Prostate gland (tissue), 2 donors: Measurements from ENCODE around the gene ABCC3. TPM values are rescaled to one million over a fixed set of nuclear protein-coding genes. Genes with fewer than 3 reads are reported as not detected.

ENCODE experiments used
- small RNA-seq, 2 donors: library from RNA; depleted of rRNA; stranded (forward); fragments of <200 nt; gene quantifications; one replicate each; pipeline ENCODE3, GENCODE V24; 2016
- total RNA-seq, 2 donors: library from RNA; depleted of rRNA; stranded (reverse); fragments of >200 nt; gene quantifications; one replicate each; pipeline ENCODE4 v1.1.0, GENCODE V29; 2016

Gene ABCC3
- total RNA-seq, 2 donors from 2014 or later = 65.9 to 66.1 TPM

Small RNAs within 50 kb of the gene (small RNA-seq; reads per million reads assigned to genes)
- 0 reads per million in 2 donors for gene RF00019

Other genes starting within 250 kb of the ABCC3 start
- 10 to 100 TPM; 67.6 to 76.6 TPM for gene LRRC59, start 237.4 kb upstream of the ABCC3 start, total RNA-seq
- 100 to 1,000 TPM in 1 of 2 donors, 10 to 100 TPM in 1; 49.0 to 111 TPM for gene ACSF2, start 208.7 kb upstream of the ABCC3 start, total RNA-seq
- gene CHAD, start 166.0 kb upstream of the ABCC3 start, total RNA-seq = 1 to 10 TPM in 1 of 2 donors, under 1 TPM in 1; 0.51 to 1.6 TPM
- gene RSAD1, start 156.0 kb upstream of the ABCC3 start, total RNA-seq = 10 to 100 TPM; 33.7 to 44.1 TPM
- 10 to 100 TPM in 1 of 2 donors, under 1 TPM in 1; 0.14 to 12.6 TPM for gene MYCBPAP, start 126.4 kb upstream of the ABCC3 start, total RNA-seq
- 100 to 1,000 TPM in 1 of 2 donors, 10 to 100 TPM in 1; 60.8 to 108 TPM for gene EPN3, start 102.1 kb upstream of the ABCC3 start, total RNA-seq
- gene SPATA20, start 87.7 kb upstream of the ABCC3 start, total RNA-seq = 100 to 1,000 TPM; 188 to 208 TPM
- 1 to 10 TPM; 3.4 to 6.6 TPM for gene CACNA1G, start 74.2 kb upstream of the ABCC3 start, total RNA-seq
- gene ANKRD40, start 73.0 kb downstream of the ABCC3 start, total RNA-seq = 10 to 100 TPM; 31.2 to 36.0 TPM
- 100 to 1,000 TPM in 1 of 2 donors, 10 to 100 TPM in 1; 45.4 to 234 TPM for gene LUC7L3, start 84.7 kb downstream of the ABCC3 start, total RNA-seq
- not detected for gene ANKRD40CL, start 132.6 kb downstream of the ABCC3 start, total RNA-seq
- 1 to 10 TPM in 1 of 2 donors, under 1 TPM in 1; 0.18 to 2.4 TPM for gene WFIKKN2, start 200.7 kb downstream of the ABCC3 start, total RNA-seq
- gene TOB1, start 231.5 kb downstream of the ABCC3 start, total RNA-seq = 10 to 100 TPM; 37.1 to 64.7 TPM